ENCODE measurements around the gene HNF4A. TPM values are rescaled to one million over a fixed set of nuclear protein-coding genes. Genes with fewer than 3 reads are reported as not detected.

Gene HNF4A
- total and polyA plus RNA-seq, 2 of the 4 experiments (the other 2 are of a cell fraction) = not detected

DNA sequence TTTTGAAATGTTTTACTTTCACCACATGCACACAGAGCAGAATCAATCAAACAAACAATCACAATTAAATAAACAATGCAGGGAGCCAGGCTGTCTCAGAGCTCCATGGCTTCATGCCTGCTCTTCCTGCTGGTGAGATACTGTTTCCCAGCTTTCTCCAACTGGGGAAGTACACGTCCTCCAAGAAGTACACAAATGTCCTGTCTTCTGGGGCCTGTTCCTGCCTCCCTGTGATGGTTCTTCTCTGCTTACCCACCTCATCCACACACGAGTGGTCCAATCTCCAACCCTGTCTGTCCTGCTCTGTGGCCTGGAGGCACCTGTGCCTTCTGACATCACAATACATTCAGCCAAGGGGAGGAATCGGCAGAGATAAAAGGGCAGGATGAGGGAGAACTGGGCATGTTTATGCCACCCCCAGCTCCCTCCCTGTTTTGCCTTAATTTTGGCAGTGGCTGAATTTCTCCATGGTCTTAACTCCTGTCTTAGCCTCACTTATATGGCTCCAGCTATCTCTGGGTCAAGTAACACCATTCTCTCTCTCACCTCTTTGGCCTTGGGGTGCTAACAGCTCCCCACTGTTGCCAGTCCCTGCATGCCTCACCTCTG lies 94.9 kb downstream of the HNF4A start:
- H4K5ac ChIP-seq (ENCODE audit: low read depth, low read length) = no peak overlapping the region
- H2BK120ac ChIP-seq (ENCODE audit: low read depth, low read length) = no peak overlapping the region
- no peak overlapping the region for H3K4me3 ChIP-seq (ENCODE audit: insufficient read depth, low read depth, low read length)
- 0% methylated on average over 1 of the region's 3 CpGs; no CpG with 5 or more reads in 1 of the 2 experiments for whole genome bisulfite sequencing, 2 experiments (ENCODE audit: extremely low coverage in 2 of 2, insufficient read length in 1 of 2)
- H3K27ac ChIP-seq (ENCODE audit: insufficient read depth, low read length) = no peak overlapping the region
- no peaks in the 10 kb centered on the region for H3K36me3 ChIP-seq (ENCODE audit: control insufficient read depth, insufficient read depth, low read length)
- H2AK5ac ChIP-seq (ENCODE audit: low read depth, low read length) = no peak overlapping the region
- intact Hi-C loops (cut with micrococcal nuclease) (loop anchor here (10.0 kb wide), 1 partner anchor 136 kb away; the partner anchor contains the start of gene FITM2), in situ Hi-C loops (cut with MboI; ENCODE audit: low sequenced_read_pairs) (no loop called here), dilution Hi-C loops (cut with HindIII; ENCODE audit: low sequenced_read_pairs, unreplicated experiment) (no loop called here)
- no peak overlapping the region for H4K8ac ChIP-seq (ENCODE audit: low read depth in 2 of 2, low read length in 2 of 2)
- no peak overlapping the region; the same call in 1 of the 2 replicates for H3K4me2 ChIP-seq (ENCODE audit: low read depth, low read length)
- no peak for DNase-seq
- no peak overlapping the region; the same call in 1 of the 2 replicates for H3K23ac ChIP-seq (ENCODE audit: low read depth, low read length)
- H4K20me1 ChIP-seq (ENCODE audit: insufficient read depth, low read length) = no peaks in the 10 kb centered on the region
- no peak overlapping the region for H3K9ac ChIP-seq (ENCODE audit: low read depth, low read length)
- H3K56ac ChIP-seq (ENCODE audit: extremely low read depth, insufficient read depth, low read length) = no peak overlapping the region
- no peak overlapping the region for H2BK15ac ChIP-seq (ENCODE audit: low read depth, low read length)
- H2BK20ac ChIP-seq (ENCODE audit: low read depth, low read length) = no peak overlapping the region
- H3K79me1 ChIP-seq (ENCODE audit: low read depth in 1 of 2, low read length in 2 of 2) = no peaks in the 10 kb centered on the region
- H2AFZ ChIP-seq (replicated peaks; ENCODE audit: low read length, poor library complexity) = peak overlapping the region; percentile 58
- no peak overlapping the region for H2BK5ac ChIP-seq (ENCODE audit: low read depth, low read length, poor library complexity, severe bottlenecking)
- no peaks in the 10 kb centered on the region; the same call in 1 of the 2 replicates for H3K9me3 ChIP-seq (ENCODE audit: control insufficient read depth, insufficient read depth, low read length)
- peaks cover 2% of the 10 kb centered on the region; the same call in 1 of the 2 replicates for H3K4me1 ChIP-seq (ENCODE audit: control insufficient read depth, insufficient read depth, low read length)
- no peak overlapping the region for H3K4ac ChIP-seq (ENCODE audit: low read depth, low read length)
- 0 out of 2 replicates have a peak overlapping the region, but pooled peaks have one; percentile 8 for H3K14ac ChIP-seq (replicated peaks; ENCODE audit: low read depth, low read length)
- no peak for TF ChIP-seq RFX5 (IDR thresholded peaks at IDR 0.05; ENCODE audit: low read depth, low read length)
- TF ChIP-seq, protein P1, sequence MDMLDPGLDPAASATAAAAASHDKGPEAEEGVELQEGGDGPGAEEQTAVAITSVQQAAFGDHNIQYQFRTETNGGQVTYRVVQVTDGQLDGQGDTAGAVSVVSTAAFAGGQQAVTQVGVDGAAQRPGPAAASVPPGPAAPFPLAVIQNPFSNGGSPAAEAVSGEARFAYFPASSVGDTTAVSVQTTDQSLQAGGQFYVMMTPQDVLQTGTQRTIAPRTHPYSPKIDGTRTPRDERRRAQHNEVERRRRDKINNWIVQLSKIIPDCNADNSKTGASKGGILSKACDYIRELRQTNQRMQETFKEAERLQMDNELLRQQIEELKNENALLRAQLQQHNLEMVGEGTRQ (IDR thresholded peaks at IDR 0.05; ENCODE audit: low read depth, low read length) = no peak
- TF ChIP-seq MAZ (IDR thresholded peaks at IDR 0.05; ENCODE audit: borderline replicate concordance, low read depth, low read length) = no peak
- no peak for TF ChIP-seq MAFK (IDR thresholded peaks at IDR 0.05; ENCODE audit: low read depth, low read length)
- TF ChIP-seq FOS (IDR thresholded peaks at IDR 0.05; ENCODE audit: low read depth, low read length) = no peak
- no peak for TF ChIP-seq CTCF (conservative IDR thresholded peaks at IDR 0.05; ENCODE audit: low read depth, low read length)
- no peak for TF ChIP-seq POLR2A (IDR thresholded peaks at IDR 0.05; ENCODE audit: low read depth, low read length)
- TF ChIP-seq SMC3 (IDR thresholded peaks at IDR 0.05; ENCODE audit: low read depth, low read length) = no peak
- no peak for TF ChIP-seq MXI1 (IDR thresholded peaks at IDR 0.05; ENCODE audit: borderline replicate concordance, low read depth, low read length)
- no peak for TF ChIP-seq CEBPB (IDR thresholded peaks at IDR 0.05; ENCODE audit: low read depth, low read length)
- no peak for TF ChIP-seq RCOR1 (IDR thresholded peaks at IDR 0.05; ENCODE audit: insufficient replicate concordance, low read length)
- TF ChIP-seq NFE2L2 (IDR thresholded peaks at IDR 0.05; ENCODE audit: low read depth, low read length) = no peak
- no peak for TF ChIP-seq RAD21 (IDR thresholded peaks at IDR 0.05; ENCODE audit: low read length)
- no peak for TF ChIP-seq CHD1 (IDR thresholded peaks at IDR 0.05; ENCODE audit: low read depth, low read length)
- TF ChIP-seq BHLHE40 (IDR thresholded peaks at IDR 0.05; ENCODE audit: low read depth, low read length) = no peak
- TF ChIP-seq, protein P2, sequence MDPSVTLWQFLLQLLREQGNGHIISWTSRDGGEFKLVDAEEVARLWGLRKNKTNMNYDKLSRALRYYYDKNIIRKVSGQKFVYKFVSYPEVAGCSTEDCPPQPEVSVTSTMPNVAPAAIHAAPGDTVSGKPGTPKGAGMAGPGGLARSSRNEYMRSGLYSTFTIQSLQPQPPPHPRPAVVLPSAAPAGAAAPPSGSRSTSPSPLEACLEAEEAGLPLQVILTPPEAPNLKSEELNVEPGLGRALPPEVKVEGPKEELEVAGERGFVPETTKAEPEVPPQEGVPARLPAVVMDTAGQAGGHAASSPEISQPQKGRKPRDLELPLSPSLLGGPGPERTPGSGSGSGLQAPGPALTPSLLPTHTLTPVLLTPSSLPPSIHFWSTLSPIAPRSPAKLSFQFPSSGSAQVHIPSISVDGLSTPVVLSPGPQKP (IDR thresholded peaks at IDR 0.05; ENCODE audit: borderline replicate concordance, low read depth, low read length) = no peak
- peak; percentile 60 for ATAC-seq (ENCODE audit: low read depth)
- H3K27me3 ChIP-seq (ENCODE audit: control insufficient read depth, insufficient read depth, low read length) = peaks cover 31% of the 10 kb centered on the region
- no TSS peak for BruUV-seq (replicated peaks)
- no peaks in the 10 kb centered on the region for H3K9me1 ChIP-seq (ENCODE audit: insufficient read depth, low read length)
- H2AK9ac ChIP-seq (replicated peaks; ENCODE audit: low read depth, low read length, poor library complexity) = peak overlapping the region; percentile 11
- CTCF ChIA-PET = no interaction called here
- POLR2A ChIA-PET (ENCODE audit: unreplicated experiment) = no interaction called here
- H4K91ac ChIP-seq (ENCODE audit: insufficient read depth, low read depth, low read length) = no peak overlapping the region
- no peak overlapping the region for H3K18ac ChIP-seq (ENCODE audit: low read depth, low read length)
